Neutrophil (primary cell): ENCODE results near the gene FGF18.

Source experiments
- H3K27ac ChIP-seq: fragments of 200-600 bp; sonication (generic); 2 replicates; pipeline ENCODE4 v1.5.1; 2016; ENCODE audit warnings: mild to moderate bottlenecking, moderate library complexity
- H3K27me3 ChIP-seq: fragments of 200-600 bp; sonication (generic); 2 replicates; pipeline ENCODE4 v1.6.0; 2016; ENCODE audit warnings: mild to moderate bottlenecking
- H3K36me3 ChIP-seq: fragments of 200-600 bp; sonication (generic); 2 replicates; pipeline ENCODE4 v1.5.1; 2017
- H3K4me1 ChIP-seq, 2 experiments: fragments of 200-600 bp in 1 of 2; sonication (generic) in 1 of 2; 1 replicate in 1 of 2; 2 replicates in 1 of 2; pipeline versions ENCODE4 v1.5.1 to v1.6.1; 2013 to 2016; ENCODE audit warnings: low read depth in 1 of 2, low read length in 1 of 2, mild to moderate bottlenecking in 1 of 2, moderate library complexity in 1 of 2; ENCODE audit not compliant: control insufficient read depth in 1 of 2, insufficient read depth in 1 of 2
- H3K4me3 ChIP-seq, 2 experiments: fragments of 200-600 bp in 1 of 2; sonication (generic) in 1 of 2; 1 replicate in 1 of 2; 2 replicates in 1 of 2; pipeline ENCODE4 v1.5.1; 2013 to 2016; ENCODE audit warnings: low read depth in 1 of 2, low read length in 1 of 2, mild to moderate bottlenecking in 1 of 2, moderate library complexity in 1 of 2
- H3K9me3 ChIP-seq: fragments of 200-600 bp; sonication (generic); 2 replicates; pipeline ENCODE4 v1.5.1; 2016
- CTCF ChIP-seq: fragments of 200-600 bp; sonication (generic); IDR thresholded peaks from 2 replicates; pipeline ENCODE4 v1.5.1; 2016; ENCODE audit warnings: antibody characterized with exemption

FGF18 gene

GRCh38 chr5:171437286-171437821 lies 17.9 kb downstream of the FGF18 start:
- Histone ChIP-seq H3K27me3 (no peaks in the 10 kb centered on the region), H3K4me1 (no peaks in the 10 kb centered on the region)
- no peak for TF ChIP-seq CTCF

GRCh38 chr5:171438738-171439137 lies 19.3 kb downstream of the FGF18 start:
- no peaks in the 10 kb centered on the region for H3K4me1 ChIP-seq
- H3K4me3 ChIP-seq, result no peak overlapping the region
- no peaks in the 10 kb centered on the region for H3K36me3 ChIP-seq
- no peaks in the 10 kb centered on the region for H3K9me3 ChIP-seq
- H3K27me3 ChIP-seq, result no peaks in the 10 kb centered on the region
- H3K27ac ChIP-seq, result no peak overlapping the region
- TF ChIP-seq CTCF, result no peak

More at GRCh38 chr5:171437286-171437821, 17.9 kb downstream of the FGF18 start:
- no peak overlapping the region for H3K27ac ChIP-seq
- no peaks in the 10 kb centered on the region for H3K9me3 ChIP-seq
- H3K4me3 ChIP-seq, result no peak overlapping the region
- H3K36me3 ChIP-seq, result no peaks in the 10 kb centered on the region

GRCh38 chr5:171441246-171441791 lies 21.9 kb downstream of the FGF18 start:
- H3K36me3 ChIP-seq, result no peaks in the 10 kb centered on the region
- H3K9me3 ChIP-seq, result no peaks in the 10 kb centered on the region
- no peak overlapping the region for H3K4me3 ChIP-seq
- no peak overlapping the region for H3K27ac ChIP-seq
- no peaks in the 10 kb centered on the region for H3K27me3 ChIP-seq
- TF ChIP-seq CTCF, result no peak
- no peaks in the 10 kb centered on the region for H3K4me1 ChIP-seq

- H3K27ac ChIP-seq, result no peak overlapping the region
- no peaks in the 10 kb centered on the region for H3K9me3 ChIP-seq
- H3K27me3 ChIP-seq, result peaks cover under 1% of the 10 kb centered on the region
- TF ChIP-seq CTCF, result no peak
- no peaks in the 10 kb centered on the region for H3K36me3 ChIP-seq
- H3K4me1 ChIP-seq, result no peaks in the 10 kb centered on the region
- H3K4me3 ChIP-seq, result no peak overlapping the region
These were observed 23.0 kb downstream of the FGF18 start for GRCh38 chr5:171442287-171443042.

- Histone ChIP-seq H3K4me1 (no peaks in the 10 kb centered on the region), H3K27me3 (peaks cover 22% of the 10 kb centered on the region), H3K27ac (no peak overlapping the region), H3K4me3 (no peak overlapping the region), H3K36me3 (no peaks in the 10 kb centered on the region), H3K9me3 (no peaks in the 10 kb centered on the region)
- no peak for TF ChIP-seq CTCF
These were observed 25.1 kb downstream of the FGF18 start for GRCh38 chr5:171444582-171444981.
